HEK293 (cell line): ENCODE results near the gene SLC39A10.

Experiments used
- CTCF ChIA-PET: fragments of 350-600 bp; formaldehyde crosslinking; extraction: SDS; loops from one replicate; lab custom pipeline; 2021; ENCODE audit warnings: antibody characterized with exemption; lab: Yijun Ruan, JAX
- POLR2A ChIA-PET: fragments of 300-600 bp; formaldehyde crosslinking; extraction: SDS; loops from one replicate; lab custom pipeline; 2020; ENCODE audit warnings: antibody characterized with exemption, inconsistent platforms; lab: Yijun Ruan, JAX
- H3K27ac ChIP-seq: fragments of 200-500 bp; sonication (Bioruptor generic); 2 replicates; pipeline ENCODE4 v1.5.1; 2014; ENCODE audit warnings: low read depth, low read length, control low read depth, inconsistent platforms; ENCODE audit errors: extremely low read depth
- H3K36me3 ChIP-seq, 2 experiments: fragments of 200-500 bp in 1 of 2; sonication (Bioruptor generic) in 1 of 2; 1 replicate in 1 of 2; 2 replicates in 1 of 2; pipeline ENCODE4 v1.5.1; 2014 to 2017; ENCODE audit warnings: inconsistent platforms in 2 of 2, low read length in 2 of 2; ENCODE audit not compliant: control insufficient read depth in 2 of 2, insufficient read depth in 1 of 2
- H3K4me1 ChIP-seq: fragments of 200-500 bp; sonication (Bioruptor generic); 2 replicates; pipeline ENCODE4 v1.5.1; 2014; ENCODE audit warnings: mild to moderate bottlenecking, low read length, inconsistent platforms; ENCODE audit not compliant: control insufficient read depth, insufficient read depth
- H3K4me3 ChIP-seq: 2 replicates; pipeline ENCODE4 v1.5.1; 2011; ENCODE audit warnings: low read depth, mild to moderate bottlenecking, control low read depth, low read length, moderate library complexity
- H3K9me3 ChIP-seq: fragments of 200-500 bp; sonication (Bioruptor generic); 2 replicates; pipeline ENCODE4 v1.5.1; 2014; ENCODE audit warnings: low read depth, low read length, inconsistent platforms; ENCODE audit not compliant: control insufficient read depth, insufficient read depth
- HOXA7 ChIP-seq: sonication (generic); formaldehyde crosslinking; IDR thresholded peaks from 2 replicates; pipeline ENCODE4 v1.8.1; 2022; ENCODE audit warnings: missing genetic modification reagents, borderline replicate concordance
- OSR2 ChIP-seq: fragments of 450-650 bp; formaldehyde crosslinking; IDR thresholded peaks from 2 replicates; pipeline ENCODE4 v1.5.1; 2016; ENCODE audit warnings: missing biosample characterization, missing genetic modification characterization
- OVOL3 ChIP-seq: fragments of 450-650 bp; formaldehyde crosslinking; IDR thresholded peaks from 2 replicates; pipeline ENCODE4 v1.5.1; 2016; ENCODE audit warnings: missing biosample characterization, missing genetic modification characterization
- RBAK ChIP-seq: fragments of 450-650 bp; formaldehyde crosslinking; IDR thresholded peaks from 2 replicates; pipeline ENCODE4 v1.5.1; 2016; ENCODE audit warnings: missing biosample characterization, missing genetic modification characterization
- SCRT2 ChIP-seq: fragments of 450-650 bp; formaldehyde crosslinking; IDR thresholded peaks from 2 replicates; pipeline ENCODE4 v1.5.1; 2016; ENCODE audit warnings: missing biosample characterization, missing genetic modification characterization
- ZBTB20 ChIP-seq: fragments of 450-650 bp; formaldehyde crosslinking; IDR thresholded peaks from 2 replicates; pipeline ENCODE4 v1.5.1; 2016; ENCODE audit warnings: missing biosample characterization, missing genetic modification characterization
- ZFHX2 ChIP-seq: fragments of 450-650 bp; formaldehyde crosslinking; conservative IDR thresholded peaks from 2 replicates; pipeline ENCODE4 v1.5.1; 2016; ENCODE audit warnings: missing biosample characterization, missing genetic modification characterization
- ZFP37 ChIP-seq: fragments of 450-650 bp; formaldehyde crosslinking; IDR thresholded peaks from 2 replicates; pipeline ENCODE4 v1.5.1; 2016; ENCODE audit warnings: missing biosample characterization, missing genetic modification characterization
- ZNF10 ChIP-seq: fragments of 450-650 bp; formaldehyde crosslinking; IDR thresholded peaks from 2 replicates; pipeline ENCODE4 v1.5.1; 2017; ENCODE audit warnings: missing biosample characterization, missing genetic modification characterization
- ZNF132 ChIP-seq: fragments of 450-650 bp; formaldehyde crosslinking; IDR thresholded peaks from 2 replicates; pipeline ENCODE4 v1.5.1; 2017; ENCODE audit warnings: missing biosample characterization, missing genetic modification characterization, borderline replicate concordance
- ZNF133 ChIP-seq: fragments of 450-650 bp; formaldehyde crosslinking; IDR thresholded peaks from 2 replicates; pipeline ENCODE4 v1.5.1; 2016; ENCODE audit warnings: missing biosample characterization, missing genetic modification characterization
- ZNF138 ChIP-seq: fragments of 450-650 bp; formaldehyde crosslinking; IDR thresholded peaks from 2 replicates; pipeline ENCODE4 v1.5.1; 2016; ENCODE audit warnings: missing biosample characterization, missing genetic modification characterization, borderline replicate concordance
- ZNF214 ChIP-seq: fragments of 450-650 bp; formaldehyde crosslinking; IDR thresholded peaks from 2 replicates; pipeline ENCODE4 v1.5.1; 2017; ENCODE audit warnings: missing biosample characterization, mild to moderate bottlenecking, missing genetic modification characterization, borderline replicate concordance
- ZNF510 ChIP-seq: fragments of 450-650 bp; formaldehyde crosslinking; IDR thresholded peaks from 2 replicates; pipeline ENCODE4 v1.5.1; 2018; ENCODE audit warnings: mild to moderate bottlenecking, missing genetic modification characterization, missing biosample characterization; ENCODE audit not compliant: insufficient replicate concordance
- ZNF529 ChIP-seq: fragments of 450-650 bp; formaldehyde crosslinking; IDR thresholded peaks from 2 replicates; pipeline ENCODE4 v1.5.1; 2017; ENCODE audit warnings: missing genetic modification characterization, missing biosample characterization; ENCODE audit not compliant: insufficient replicate concordance
- ZNF530 ChIP-seq: fragments of 450-650 bp; formaldehyde crosslinking; IDR thresholded peaks from 2 replicates; pipeline ENCODE4 v1.5.1; 2016; ENCODE audit warnings: low read depth, missing biosample characterization, missing genetic modification characterization
- ZNF544 ChIP-seq: fragments of 450-650 bp; formaldehyde crosslinking; IDR thresholded peaks from 2 replicates; pipeline ENCODE4 v1.5.0; 2017; ENCODE audit warnings: missing biosample characterization, missing genetic modification characterization
- ZNF747 ChIP-seq: fragments of 450-650 bp; formaldehyde crosslinking; IDR thresholded peaks from 2 replicates; pipeline ENCODE4 v1.5.1; 2016; ENCODE audit warnings: missing biosample characterization, missing genetic modification characterization
- TF ChIP-seq, protein P1 (sequence below): fragments of 450-650 bp; formaldehyde crosslinking; IDR thresholded peaks from 2 replicates; pipeline ENCODE4 v1.5.1; 2016; ENCODE audit warnings: missing biosample characterization, missing genetic modification characterization
- TF ChIP-seq, protein P2 (sequence below): fragments of 450-650 bp; formaldehyde crosslinking; IDR thresholded peaks from 2 replicates; pipeline ENCODE4 v1.5.1; 2016; ENCODE audit warnings: missing biosample characterization, missing genetic modification characterization
- TF ChIP-seq, protein P3 (sequence below): fragments of 450-650 bp; formaldehyde crosslinking; IDR thresholded peaks from 2 replicates; pipeline ENCODE4 v1.5.1; 2016; ENCODE audit warnings: missing biosample characterization, missing genetic modification characterization, borderline replicate concordance
- TF ChIP-seq, protein P4 (sequence below): fragments of 450-650 bp; formaldehyde crosslinking; IDR thresholded peaks from 2 replicates; pipeline ENCODE4 v1.5.1; 2016; ENCODE audit warnings: missing biosample characterization, missing genetic modification characterization

SLC39A10 gene

DNA sequence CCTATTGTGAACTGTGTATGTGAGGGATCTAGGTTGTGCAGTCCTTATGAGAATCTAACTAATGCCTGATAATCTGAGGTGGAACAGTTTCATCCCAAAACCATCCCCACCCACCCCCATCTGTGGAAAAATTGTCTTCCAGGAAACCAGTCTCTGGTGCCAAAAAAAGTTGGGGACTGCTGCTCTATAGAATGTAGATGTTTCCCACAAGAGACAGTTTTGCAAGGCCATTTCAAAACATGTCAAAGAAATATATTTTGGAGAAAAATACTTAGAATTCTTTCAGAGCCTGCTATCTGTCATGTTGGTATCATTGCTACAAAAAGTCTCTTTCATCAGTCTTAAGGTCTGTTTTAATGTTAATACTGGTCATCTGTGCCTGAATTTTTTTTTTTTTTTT lies 4.1 kb upstream of the SLC39A10 start:
- TF ChIP-seq RBAK: no peak
- TF ChIP-seq ZNF510 (tag by site-specific recombination): no peak
- TF ChIP-seq, protein P1, sequence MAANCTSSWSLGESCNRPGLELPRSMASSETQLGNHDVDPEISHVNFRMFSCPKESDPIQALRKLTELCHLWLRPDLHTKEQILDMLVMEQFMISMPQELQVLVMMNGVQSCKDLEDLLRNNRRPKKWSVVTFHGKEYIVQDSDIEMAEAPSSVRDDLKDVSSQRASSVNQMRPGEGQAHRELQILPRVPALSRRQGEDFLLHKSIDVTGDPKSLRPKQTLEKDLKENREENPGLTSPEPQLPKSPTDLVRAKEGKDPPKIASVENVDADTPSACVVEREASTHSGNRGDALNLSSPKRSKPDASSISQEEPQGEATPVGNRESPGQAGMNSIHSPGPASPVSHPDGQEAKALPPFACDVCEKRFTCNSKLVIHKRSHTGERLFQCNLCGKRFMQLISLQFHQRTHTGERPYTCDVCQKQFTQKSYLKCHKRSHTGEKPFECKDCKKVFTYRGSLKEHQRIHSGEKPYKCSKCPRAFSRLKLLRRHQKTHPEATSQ (tag by site-specific recombination): no peak
- TF ChIP-seq ZNF132 (tag by site-specific recombination): no peak
- TF ChIP-seq, protein P2, sequence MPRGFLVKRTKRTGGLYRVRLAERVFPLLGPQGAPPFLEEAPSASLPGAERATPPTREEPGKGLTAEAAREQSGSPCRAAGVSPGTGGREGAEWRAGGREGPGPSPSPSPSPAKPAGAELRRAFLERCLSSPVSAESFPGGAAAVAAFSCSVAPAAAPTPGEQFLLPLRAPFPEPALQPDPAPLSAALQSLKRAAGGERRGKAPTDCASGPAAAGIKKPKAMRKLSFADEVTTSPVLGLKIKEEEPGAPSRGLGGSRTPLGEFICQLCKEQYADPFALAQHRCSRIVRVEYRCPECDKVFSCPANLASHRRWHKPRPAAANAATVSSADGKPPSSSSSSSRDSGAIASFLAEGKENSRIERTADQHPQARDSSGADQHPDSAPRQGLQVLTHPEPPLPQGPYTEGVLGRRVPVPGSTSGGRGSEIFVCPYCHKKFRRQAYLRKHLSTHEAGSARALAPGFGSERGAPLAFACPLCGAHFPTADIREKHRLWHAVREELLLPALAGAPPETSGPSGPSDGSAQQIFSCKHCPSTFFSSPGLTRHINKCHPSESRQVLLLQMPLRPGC: no peak
- TF ChIP-seq ZNF529: no peak
- TF ChIP-seq, all 188 proteins: peak for 0
- ChIA-PET CTCF (no interaction called here), POLR2A (no interaction called here)
- no peaks in the 10 kb centered on the region for H3K36me3 ChIP-seq
- H3K4me1 ChIP-seq: no peaks in the 10 kb centered on the region
- no peak overlapping the region for H3K4me3 ChIP-seq
- H3K27ac ChIP-seq: no peak overlapping the region
- no peaks in the 10 kb centered on the region for H3K9me3 ChIP-seq

DNA sequence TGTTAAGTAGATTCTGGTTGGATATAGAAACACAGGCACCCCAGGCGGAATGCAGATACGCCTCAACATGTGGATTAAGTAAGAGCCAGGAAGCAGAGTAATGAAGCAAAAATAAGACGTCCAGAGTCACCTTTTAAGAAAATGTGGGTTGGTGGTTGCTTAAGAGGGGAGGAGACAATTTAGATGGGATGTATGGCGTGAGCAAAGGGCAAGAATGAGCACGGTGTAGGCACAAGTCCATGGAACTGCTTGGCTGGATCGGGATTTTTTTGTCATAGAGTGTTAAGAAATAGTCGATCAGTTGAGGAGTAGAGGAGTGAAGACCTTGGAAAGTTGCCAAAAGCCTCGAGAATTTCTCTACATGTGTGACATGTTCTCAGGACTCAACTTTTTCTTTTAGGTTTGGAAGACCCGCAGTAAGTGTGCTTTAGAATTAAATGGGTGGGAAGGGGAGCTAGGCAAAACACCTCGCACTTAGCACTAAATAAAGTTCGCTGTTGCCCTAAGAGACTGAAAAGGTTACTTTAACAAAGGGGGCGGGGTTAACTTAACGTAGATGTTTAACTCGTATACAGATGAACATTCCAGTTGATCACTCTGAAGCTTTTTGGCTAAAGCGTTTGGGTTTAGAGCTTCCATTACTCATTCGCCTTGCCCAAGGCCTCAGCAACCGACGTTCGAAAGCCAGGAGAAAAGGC lies 716 bp upstream of the SLC39A10 start:
- TF ChIP-seq ZNF747 (tag by site-specific recombination): no peak
- 0 out of 2 replicates have a peak, but pooled peaks have one; percentile 35 for TF ChIP-seq ZFP37
- TF ChIP-seq ZNF10 (tag by site-specific recombination): 0 out of 2 replicates have a peak, but pooled peaks have one; percentile 34
- peak overlapping the region; percentile 21 for H3K4me3 ChIP-seq
- no peaks in the 10 kb centered on the region for H3K36me3 ChIP-seq
- peak overlapping the region; percentile 29; the same call in 1 of the 2 replicates for H3K27ac ChIP-seq
- POLR2A ChIA-PET: interaction anchor here (0.6 to 1.7 kb wide), 12 partner anchors 8 to 1385 kb away, joined by 3 to 24 read pairs (median 3); no protein-coding TSS in a partner anchor
- no peaks in the 10 kb centered on the region for H3K9me3 ChIP-seq
- no peaks in the 10 kb centered on the region for H3K4me1 ChIP-seq
- CTCF ChIA-PET: interaction anchor here (0.7 to 1.3 kb wide), 7 partner anchors 12 to 395 kb away, joined by 3 to 5 read pairs (median 3); no protein-coding TSS in a partner anchor

DNA sequence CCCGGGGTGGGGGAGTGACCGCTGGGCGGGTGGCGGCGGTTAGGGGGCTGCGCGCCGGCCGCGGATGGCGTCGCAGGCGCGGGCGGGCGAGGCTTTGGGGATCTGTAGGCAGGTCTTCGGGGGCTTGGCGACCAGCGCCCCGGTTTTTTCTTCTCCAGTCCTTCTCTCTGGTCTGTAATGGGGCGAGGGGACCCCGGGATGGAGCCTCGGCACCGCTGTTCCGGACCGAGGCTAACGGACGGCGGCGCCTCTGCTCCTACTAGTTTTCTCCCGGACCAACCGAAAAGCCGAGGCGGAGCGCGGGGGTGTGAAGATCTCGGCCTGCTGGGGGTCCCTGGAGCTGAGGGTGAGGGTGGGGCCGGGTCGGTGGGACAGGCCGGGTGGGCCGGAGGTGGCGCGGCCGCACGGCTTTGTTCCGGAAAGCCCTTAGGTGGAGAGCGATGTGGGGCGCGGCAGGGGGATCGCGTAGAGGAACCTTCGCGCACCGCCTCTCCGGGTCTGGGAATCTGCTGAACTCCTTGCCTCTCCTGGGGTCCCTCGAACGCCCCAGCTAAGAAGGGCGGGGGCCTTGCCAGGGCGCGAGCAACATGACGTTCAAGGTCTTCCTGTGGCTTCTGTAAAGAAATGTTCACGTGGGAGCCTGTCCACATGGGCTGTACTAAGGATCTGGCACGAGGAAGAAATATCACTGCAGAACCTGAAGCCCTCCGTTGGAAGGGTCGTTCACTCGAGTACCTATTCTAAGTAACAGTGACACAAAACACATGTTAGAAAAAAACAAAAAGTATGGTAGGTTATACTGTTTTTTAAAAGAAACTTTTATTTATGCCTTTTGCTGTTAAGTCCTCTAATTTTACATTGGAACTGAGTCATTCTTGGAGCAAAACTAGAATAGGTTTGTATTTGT lies 861 bp downstream of the SLC39A10 start:
- ChIA-PET POLR2A (interaction anchor here (0.6 to 1.7 kb wide), 4 partner anchors 14 to 44 kb away, joined by 3 to 24 read pairs (median 4); no protein-coding TSS in a partner anchor), CTCF (no interaction called here)
- Histone ChIP-seq H3K27ac (peak overlapping the region; percentile 86), H3K9me3 (no peaks in the 10 kb centered on the region), H3K4me1 (no peaks in the 10 kb centered on the region), H3K36me3 (no peaks in the 10 kb centered on the region), H3K4me3 (peak overlapping the region; percentile 86)
- TF ChIP-seq OVOL3 (no peak), SCRT2 (tag by site-specific recombination) (no peak), ZFHX2 (tag by site-specific recombination) (peak; percentile 38), ZNF530 (tag by site-specific recombination) (no peak), OSR2 (tag by site-specific recombination) (no peak), HOXA7 (CRISPR knock-in tag) (no peak), ZNF214 (no peak), ZNF133 (tag by site-specific recombination) (no peak), ZNF138 (tag by site-specific recombination) (no peak), ZNF544 (tag by site-specific recombination) (no peak), ZBTB20 (tag by site-specific recombination) (peak; percentile 19; the same call in 1 of the 2 replicates)
- TF ChIP-seq, protein P3, sequence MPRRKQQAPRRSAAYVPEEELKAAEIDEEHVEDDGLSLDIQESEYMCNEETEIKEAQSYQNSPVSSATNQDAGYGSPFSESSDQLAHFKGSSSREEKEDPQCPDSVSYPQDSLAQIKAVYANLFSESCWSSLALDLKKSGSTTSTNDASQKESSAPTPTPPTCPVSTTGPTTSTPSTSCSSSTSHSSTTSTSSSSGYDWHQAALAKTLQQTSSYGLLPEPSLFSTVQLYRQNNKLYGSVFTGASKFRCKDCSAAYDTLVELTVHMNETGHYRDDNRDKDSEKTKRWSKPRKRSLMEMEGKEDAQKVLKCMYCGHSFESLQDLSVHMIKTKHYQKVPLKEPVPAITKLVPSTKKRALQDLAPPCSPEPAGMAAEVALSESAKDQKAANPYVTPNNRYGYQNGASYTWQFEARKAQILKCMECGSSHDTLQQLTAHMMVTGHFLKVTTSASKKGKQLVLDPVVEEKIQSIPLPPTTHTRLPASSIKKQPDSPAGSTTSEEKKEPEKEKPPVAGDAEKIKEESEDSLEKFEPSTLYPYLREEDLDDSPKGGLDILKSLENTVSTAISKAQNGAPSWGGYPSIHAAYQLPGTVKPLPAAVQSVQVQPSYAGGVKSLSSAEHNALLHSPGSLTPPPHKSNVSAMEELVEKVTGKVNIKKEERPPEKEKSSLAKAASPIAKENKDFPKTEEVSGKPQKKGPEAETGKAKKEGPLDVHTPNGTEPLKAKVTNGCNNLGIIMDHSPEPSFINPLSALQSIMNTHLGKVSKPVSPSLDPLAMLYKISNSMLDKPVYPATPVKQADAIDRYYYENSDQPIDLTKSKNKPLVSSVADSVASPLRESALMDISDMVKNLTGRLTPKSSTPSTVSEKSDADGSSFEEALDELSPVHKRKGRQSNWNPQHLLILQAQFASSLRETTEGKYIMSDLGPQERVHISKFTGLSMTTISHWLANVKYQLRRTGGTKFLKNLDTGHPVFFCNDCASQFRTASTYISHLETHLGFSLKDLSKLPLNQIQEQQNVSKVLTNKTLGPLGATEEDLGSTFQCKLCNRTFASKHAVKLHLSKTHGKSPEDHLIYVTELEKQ (tag by site-specific recombination): no peak
- TF ChIP-seq, protein P4, sequence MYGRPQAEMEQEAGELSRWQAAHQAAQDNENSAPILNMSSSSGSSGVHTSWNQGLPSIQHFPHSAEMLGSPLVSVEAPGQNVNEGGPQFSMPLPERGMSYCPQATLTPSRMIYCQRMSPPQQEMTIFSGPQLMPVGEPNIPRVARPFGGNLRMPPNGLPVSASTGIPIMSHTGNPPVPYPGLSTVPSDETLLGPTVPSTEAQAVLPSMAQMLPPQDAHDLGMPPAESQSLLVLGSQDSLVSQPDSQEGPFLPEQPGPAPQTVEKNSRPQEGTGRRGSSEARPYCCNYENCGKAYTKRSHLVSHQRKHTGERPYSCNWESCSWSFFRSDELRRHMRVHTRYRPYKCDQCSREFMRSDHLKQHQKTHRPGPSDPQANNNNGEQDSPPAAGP: 0 out of 2 replicates have a peak, but pooled peaks have one; percentile 26
